T-helper 1 cell treated with Interleukin-12 subunit alpha and Interleukin-12 subunit beta and Interleukin-4 antibody, amounts not matched to agents 30 μg/mL and 1 μg/mL, for 36 hours (primary cell): ENCODE data around the gene ZACN.
A peak's percentile ranks its signal among the peaks of the same experiment; 100 is the strongest.

Source experiments
- H3K27ac Mint-ChIP-seq: one replicate; pipeline ENCODE4 v1.8.0; 2021; ENCODE audit warnings: mild to moderate bottlenecking, mixed read lengths
- H3K27me3 Mint-ChIP-seq: one replicate; pipeline ENCODE4 v1.8.0; 2021; ENCODE audit warnings: low read depth, mixed read lengths
- H3K36me3 Mint-ChIP-seq: one replicate; pipeline ENCODE4 v1.8.0; 2021; ENCODE audit warnings: low read depth, mixed read lengths
- H3K4me1 Mint-ChIP-seq: one replicate; pipeline ENCODE4 v1.8.0; 2021; ENCODE audit warnings: low read depth, mixed read lengths
- H3K4me3 Mint-ChIP-seq: one replicate; pipeline ENCODE4 v1.8.0; 2021; ENCODE audit warnings: mild to moderate bottlenecking, moderate library complexity, mixed read lengths
- H3K9me3 Mint-ChIP-seq: one replicate; pipeline ENCODE4 v1.8.0; 2021; ENCODE audit warnings: mixed read lengths

The ZACN gene

GRCh38 chr17:76095943-76096342 is 17.0 kb downstream of the ZACN start:
- no peak overlapping the region for H3K4me3 Mint-ChIP-seq
- H3K4me1 Mint-ChIP-seq: peaks cover 8% of the 10 kb centered on the region
- peaks cover 33% of the 10 kb centered on the region for H3K36me3 Mint-ChIP-seq
- H3K27me3 Mint-ChIP-seq: no peaks in the 10 kb centered on the region
- no peak overlapping the region for H3K27ac Mint-ChIP-seq
- H3K9me3 Mint-ChIP-seq: no peaks in the 10 kb centered on the region

DNA sequence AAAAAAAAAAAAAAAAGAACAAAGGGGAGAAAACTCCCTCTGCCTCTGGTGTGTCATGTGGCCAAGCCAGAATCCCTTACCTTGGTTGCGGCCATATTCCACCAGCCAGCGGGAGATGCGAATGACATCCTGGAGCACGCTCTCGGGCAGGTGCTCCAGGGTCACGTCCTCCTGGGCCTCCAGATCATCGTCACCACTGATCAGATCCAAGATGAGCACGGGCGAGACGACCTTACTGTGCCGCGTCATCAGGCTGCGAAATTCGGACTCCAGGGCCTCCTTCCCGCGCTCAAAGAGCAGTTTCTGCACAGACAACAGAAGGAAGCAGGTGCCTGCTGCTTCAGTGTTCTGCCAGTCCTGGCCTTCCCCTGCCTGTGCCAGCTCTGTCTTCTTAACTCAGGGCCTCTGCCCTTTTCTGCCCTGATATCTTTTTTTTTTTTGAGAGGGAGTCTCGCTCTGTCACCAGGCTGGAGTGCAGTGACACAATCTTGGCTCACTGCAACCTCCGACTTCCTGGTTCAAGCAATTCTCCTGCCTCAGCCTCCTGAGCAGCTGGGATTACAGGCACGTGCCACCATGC is 18.8 kb downstream of the ZACN start:
- Mint-ChIP-seq H3K27ac (no peak overlapping the region), H3K4me3 (no peak overlapping the region), H3K9me3 (no peaks in the 10 kb centered on the region), H3K36me3 (peaks cover 38% of the 10 kb centered on the region), H3K4me1 (peaks cover 16% of the 10 kb centered on the region), H3K27me3 (no peaks in the 10 kb centered on the region)

- peak overlapping the region; percentile 87 for H3K27ac Mint-ChIP-seq
- H3K27me3 Mint-ChIP-seq: no peaks in the 10 kb centered on the region
- H3K4me3 Mint-ChIP-seq: peak overlapping the region; percentile 89
Observed at GRCh38 chr17:76102944-76103273, 23.9 kb downstream of the ZACN start.

DNA sequence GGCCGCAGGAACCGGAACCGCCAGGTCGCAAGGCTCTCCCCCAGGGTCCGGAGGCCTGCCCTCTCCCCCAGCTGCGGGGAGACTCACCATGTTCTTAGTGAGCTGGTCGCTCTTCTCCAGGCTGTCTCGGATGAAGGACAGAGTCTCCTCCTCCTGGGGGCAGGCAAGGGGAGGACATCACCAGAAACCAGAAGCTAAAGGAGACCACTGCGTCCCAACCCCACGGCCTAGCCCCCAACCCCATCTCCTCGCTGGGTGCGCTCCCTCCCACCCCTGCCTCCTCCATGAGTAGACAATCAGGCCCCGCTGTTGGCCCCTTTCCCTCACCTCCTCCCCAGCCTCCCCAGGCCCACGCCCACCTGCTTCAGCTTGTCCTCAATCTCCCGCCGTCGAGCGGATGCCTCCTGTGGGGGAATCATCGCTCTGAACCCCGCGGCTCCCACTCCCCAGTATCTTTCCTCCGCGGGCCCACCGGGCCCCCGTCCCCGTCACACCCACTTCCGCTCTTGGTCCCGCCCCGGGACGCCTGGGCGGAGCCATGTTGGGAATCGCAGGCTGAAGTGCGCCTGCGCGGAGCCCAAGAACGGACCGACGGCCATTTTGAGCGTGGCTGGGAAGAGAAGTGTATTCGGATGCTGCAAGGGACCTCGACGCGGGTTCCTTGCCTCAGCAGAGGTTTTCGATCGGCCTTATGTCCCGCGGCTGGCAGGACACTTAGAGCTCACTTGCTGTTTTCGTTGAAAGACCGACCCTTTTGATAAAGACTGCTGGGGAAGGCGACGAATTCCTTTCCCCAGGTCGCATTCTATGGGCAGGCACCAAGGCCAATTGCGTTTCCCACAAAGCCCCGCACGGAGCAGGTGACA is 24.5 kb downstream of the ZACN start, which contains the start of gene EXOC7:
TSS of gene EXOC7 (minus strand) at position 514 of the 866 bp plus-strand sequence. CDS start at position 419, 95 bp downstream.
- peak within 1 kb of the TSS; percentile 89 for H3K4me3 Mint-ChIP-seq
- peaks cover 26% of the 10 kb centered on the region for H3K36me3 Mint-ChIP-seq
- H3K27me3 Mint-ChIP-seq: no peaks in the 10 kb centered on the region

More at GRCh38 chr17:76102944-76103273, 23.9 kb downstream of the ZACN start:
- peaks cover 21% of the 10 kb centered on the region for H3K4me1 Mint-ChIP-seq
- H3K9me3 Mint-ChIP-seq: no peaks in the 10 kb centered on the region
- H3K36me3 Mint-ChIP-seq: peaks cover 28% of the 10 kb centered on the region

DNA sequence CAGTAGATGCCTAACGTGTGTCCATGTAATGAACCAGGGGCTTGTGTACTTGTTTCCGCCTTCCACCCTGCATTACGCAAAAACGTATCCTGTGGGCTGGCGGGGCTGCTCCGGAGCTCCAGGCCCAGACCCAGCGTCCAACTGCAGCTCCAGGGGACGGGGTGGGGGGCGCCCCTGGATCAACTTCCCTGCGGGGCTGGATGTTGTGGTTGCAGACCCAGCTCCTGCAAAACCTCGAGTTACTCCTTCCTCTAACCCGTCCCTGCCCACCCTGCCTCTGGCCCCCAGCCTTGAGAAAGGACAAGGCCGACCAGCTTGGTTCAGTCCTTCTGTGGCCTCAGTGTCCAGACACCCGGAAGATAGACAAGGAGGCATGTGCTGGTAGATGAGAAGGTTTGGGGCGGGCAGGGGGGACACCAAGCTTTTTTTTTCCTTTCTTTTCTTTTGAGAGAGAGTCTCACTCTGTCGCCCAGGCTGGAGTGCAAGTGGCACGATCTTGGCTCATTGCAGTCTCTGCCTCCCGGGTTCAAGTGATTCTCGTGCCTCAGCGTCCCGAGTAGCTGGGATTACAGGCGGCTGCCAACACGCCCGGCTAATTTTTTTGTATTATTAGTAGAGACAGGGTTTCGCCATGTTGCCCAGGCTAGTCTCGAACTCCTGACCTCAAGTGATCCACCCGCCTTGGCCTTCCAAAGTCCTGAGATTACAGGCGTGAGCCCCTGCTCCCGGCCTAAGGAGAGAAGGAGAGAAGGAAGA is 25.3 kb downstream of the ZACN start:
- peaks cover 21% of the 10 kb centered on the region for H3K36me3 Mint-ChIP-seq
- H3K4me1 Mint-ChIP-seq: peaks cover 21% of the 10 kb centered on the region
- no peaks in the 10 kb centered on the region for H3K9me3 Mint-ChIP-seq
- peak overlapping the region; percentile 89 for H3K4me3 Mint-ChIP-seq
- H3K27ac Mint-ChIP-seq: peak overlapping the region; percentile 59
- H3K27me3 Mint-ChIP-seq: no peaks in the 10 kb centered on the region

More for the DNA sequence above, 24.5 kb downstream of the ZACN start, which contains the start of gene EXOC7:
- H3K4me1 Mint-ChIP-seq: peaks cover 21% of the 10 kb centered on the region
- peak within 1 kb of the TSS; percentile 87 for H3K27ac Mint-ChIP-seq
- H3K9me3 Mint-ChIP-seq: no peaks in the 10 kb centered on the region

GRCh38 chr17:76104896-76105231 is 25.9 kb downstream of the ZACN start:
- H3K36me3 Mint-ChIP-seq: peaks cover 15% of the 10 kb centered on the region
- H3K27ac Mint-ChIP-seq: peak overlapping the region; percentile 59
- peaks cover 17% of the 10 kb centered on the region for H3K4me1 Mint-ChIP-seq
- no peaks in the 10 kb centered on the region for H3K27me3 Mint-ChIP-seq
- H3K9me3 Mint-ChIP-seq: no peaks in the 10 kb centered on the region
- H3K4me3 Mint-ChIP-seq: no peak overlapping the region

- Mint-ChIP-seq H3K27me3 (peaks cover under 1% of the 10 kb centered on the region), H3K4me3 (no peak overlapping the region), H3K27ac (no peak overlapping the region), H3K36me3 (peaks cover 7% of the 10 kb centered on the region), H3K4me1 (peaks cover 10% of the 10 kb centered on the region), H3K9me3 (no peaks in the 10 kb centered on the region)
Observed at GRCh38 chr17:76106703-76107102, 27.7 kb downstream of the ZACN start.

GRCh38 chr17:76107509-76107908 is 28.5 kb downstream of the ZACN start:
- Mint-ChIP-seq H3K9me3 (no peaks in the 10 kb centered on the region), H3K4me3 (no peak overlapping the region), H3K36me3 (peaks cover 5% of the 10 kb centered on the region), H3K27me3 (peaks cover 8% of the 10 kb centered on the region), H3K4me1 (peaks cover 8% of the 10 kb centered on the region), H3K27ac (no peak overlapping the region)

DNA sequence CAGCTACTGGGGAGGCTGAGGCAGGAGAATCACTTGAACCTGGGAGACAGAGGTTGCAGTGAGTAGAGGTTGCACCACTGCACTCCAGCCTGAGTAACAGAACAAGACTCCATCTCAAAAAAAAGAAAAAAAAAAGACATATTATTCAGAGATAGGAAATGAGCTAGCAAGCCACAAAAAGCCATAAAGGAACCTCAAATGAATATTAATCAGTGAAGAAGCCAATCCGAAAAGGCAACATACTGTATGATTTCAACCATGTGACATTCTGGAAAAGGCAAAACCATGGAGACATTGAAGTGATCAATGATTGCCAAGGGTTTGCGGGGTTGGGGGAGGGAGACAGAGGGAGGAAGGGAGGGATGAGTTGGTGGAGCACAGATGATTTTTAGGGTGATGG is 33.0 kb downstream of the ZACN start:
- H3K27ac Mint-ChIP-seq: no peak overlapping the region
- no peaks in the 10 kb centered on the region for H3K9me3 Mint-ChIP-seq
- no peak overlapping the region for H3K4me3 Mint-ChIP-seq
- H3K4me1 Mint-ChIP-seq: no peaks in the 10 kb centered on the region
- H3K27me3 Mint-ChIP-seq: peaks cover 8% of the 10 kb centered on the region
- H3K36me3 Mint-ChIP-seq: no peaks in the 10 kb centered on the region

DNA sequence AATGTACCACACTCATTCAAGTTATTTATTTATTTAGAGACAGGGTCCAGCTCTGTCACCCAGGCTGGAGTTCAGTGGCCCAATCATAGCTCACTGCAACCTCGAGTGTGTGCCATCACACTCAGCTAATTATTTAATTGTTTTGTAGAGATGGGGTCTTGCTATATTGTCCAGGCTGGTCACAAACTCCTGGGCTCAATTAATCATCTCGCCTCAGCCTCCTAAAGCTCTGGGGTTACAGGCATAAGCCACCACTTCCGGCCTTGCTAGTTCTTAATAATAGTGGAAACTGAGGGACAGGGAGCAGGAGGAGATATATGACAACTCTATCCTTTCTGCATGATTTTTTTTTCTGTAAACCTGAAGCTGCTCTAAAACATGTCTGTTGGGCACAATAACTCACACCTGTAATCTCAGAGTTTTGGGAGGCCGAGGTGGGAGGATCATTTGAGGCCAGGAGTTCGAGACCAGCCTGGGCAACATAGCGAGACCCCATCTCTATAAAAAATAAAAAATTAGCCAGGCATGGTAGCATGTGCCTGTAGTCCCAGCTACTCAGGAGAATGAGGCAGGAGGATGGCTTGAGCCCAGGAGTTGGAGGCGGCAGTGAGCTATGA is 36.3 kb downstream of the ZACN start:
- H3K36me3 Mint-ChIP-seq: no peaks in the 10 kb centered on the region
- H3K4me1 Mint-ChIP-seq: no peaks in the 10 kb centered on the region
- peaks cover 8% of the 10 kb centered on the region for H3K27me3 Mint-ChIP-seq

DNA sequence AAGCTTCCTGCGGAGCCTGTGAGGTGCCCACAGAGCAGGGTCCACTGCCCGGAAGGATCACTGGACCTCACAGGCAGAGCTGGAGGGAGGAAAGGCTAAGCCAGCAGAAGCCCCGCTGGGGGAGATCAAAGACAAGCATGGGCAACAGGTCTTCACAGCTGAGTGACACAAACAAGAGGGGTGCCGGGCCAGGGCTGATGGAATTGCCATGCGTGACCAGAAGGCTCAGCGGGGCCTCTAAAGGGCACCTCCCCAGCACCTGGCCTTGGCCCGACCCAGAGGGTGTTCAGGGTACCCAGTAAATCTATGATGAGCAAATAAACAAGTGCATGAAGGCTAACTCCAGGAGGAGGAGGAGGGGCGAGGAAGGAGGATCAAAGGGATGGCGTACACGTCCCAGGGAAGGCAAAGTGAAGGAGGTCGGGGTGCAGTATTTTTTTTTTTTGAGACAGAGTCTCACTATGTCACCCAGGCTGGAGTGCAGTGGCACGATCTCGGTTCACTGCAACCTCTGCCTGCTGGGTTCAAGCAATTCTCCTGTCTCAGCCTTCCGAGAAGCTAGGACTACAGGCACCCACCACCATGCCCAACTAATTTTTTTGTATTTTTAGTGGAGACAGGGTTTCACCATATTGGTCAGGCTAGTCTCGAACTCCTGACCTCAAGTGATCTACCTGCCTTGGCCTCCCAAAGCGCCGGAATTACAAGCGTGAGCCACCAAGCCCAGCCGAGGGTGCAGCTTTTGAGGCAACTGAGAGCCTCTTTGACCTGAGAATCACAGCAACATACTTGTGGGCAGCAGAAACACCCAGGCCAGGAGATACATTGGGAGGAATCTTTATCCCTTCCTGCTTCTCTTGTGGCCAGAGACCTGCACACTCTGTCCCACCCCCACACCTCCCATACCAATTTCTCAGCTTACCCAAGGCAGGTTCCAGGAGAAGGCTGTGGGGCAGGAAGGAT is 40.7 kb downstream of the ZACN start:
- Mint-ChIP-seq H3K27ac (no peak overlapping the region), H3K27me3 (no peaks in the 10 kb centered on the region), H3K9me3 (no peaks in the 10 kb centered on the region), H3K4me3 (no peak overlapping the region), H3K4me1 (peaks cover 5% of the 10 kb centered on the region), H3K36me3 (no peaks in the 10 kb centered on the region)

More for the DNA sequence above, 36.3 kb downstream of the ZACN start:
- Mint-ChIP-seq H3K4me3 (no peak overlapping the region), H3K9me3 (no peaks in the 10 kb centered on the region), H3K27ac (no peak overlapping the region)

DNA sequence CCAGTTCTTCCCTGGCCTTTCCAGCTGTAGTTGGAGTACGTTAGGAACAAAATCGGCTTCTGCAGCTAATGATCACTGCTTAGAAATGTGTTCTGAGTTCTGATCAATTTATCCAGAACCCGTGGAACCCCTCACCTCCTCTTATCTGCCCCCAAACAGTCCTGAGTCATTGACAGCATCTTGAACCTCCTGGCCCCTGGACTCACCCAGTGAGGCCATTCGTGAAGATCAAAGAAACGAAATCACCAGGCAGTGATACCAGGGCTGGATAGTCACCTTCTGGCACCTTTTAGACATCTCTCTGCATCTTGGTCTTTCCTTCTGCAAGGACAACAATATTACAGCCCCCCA is 41.7 kb downstream of the ZACN start:
- no peaks in the 10 kb centered on the region for H3K9me3 Mint-ChIP-seq
- peak overlapping the region; percentile 43 for H3K27ac Mint-ChIP-seq
- H3K4me1 Mint-ChIP-seq: peaks cover 5% of the 10 kb centered on the region
- no peak overlapping the region for H3K4me3 Mint-ChIP-seq
- H3K36me3 Mint-ChIP-seq: no peaks in the 10 kb centered on the region
- H3K27me3 Mint-ChIP-seq: no peaks in the 10 kb centered on the region

DNA sequence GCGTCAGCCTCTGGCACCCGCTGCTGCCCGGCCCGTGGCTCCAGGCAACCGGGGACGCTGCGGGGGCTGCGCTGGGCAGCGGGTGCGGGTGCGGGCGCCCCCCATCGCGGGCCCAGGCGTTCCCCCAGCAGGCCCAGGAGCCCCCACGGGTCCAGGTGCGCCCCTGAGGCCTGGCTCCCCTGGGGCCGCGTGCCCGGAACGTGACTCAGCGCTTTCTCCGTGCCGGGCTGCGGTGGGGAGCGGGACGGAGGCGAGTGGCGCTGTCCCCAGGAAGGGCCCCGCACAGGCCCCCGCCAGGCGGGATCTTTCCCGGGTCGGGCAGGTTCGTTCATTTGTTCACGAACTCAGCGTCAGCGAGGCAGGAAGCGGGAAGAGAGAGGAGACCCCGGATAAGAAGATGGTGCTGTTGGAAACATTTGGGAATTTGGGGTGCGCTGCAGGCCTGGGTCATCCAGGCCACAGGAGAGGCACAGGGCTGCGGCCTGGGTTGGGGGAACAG is 43.0 kb downstream of the ZACN start:
- H3K9me3 Mint-ChIP-seq: no peaks in the 10 kb centered on the region
- no peaks in the 10 kb centered on the region for H3K27me3 Mint-ChIP-seq
- peaks cover 15% of the 10 kb centered on the region for H3K4me1 Mint-ChIP-seq
- no peaks in the 10 kb centered on the region for H3K36me3 Mint-ChIP-seq
- H3K27ac Mint-ChIP-seq: peak overlapping the region; percentile 45
- no peak overlapping the region for H3K4me3 Mint-ChIP-seq
